H1 (cell line): ENCODE data around the gene PCDHGB5. TPM values are rescaled to one million over a fixed set of nuclear protein-coding genes. Genes with fewer than 3 reads are reported as not detected.

Source experiments
- CTCF ChIA-PET: fragments of 300-600 bp; sonication (Branson Sonifier 250); formaldehyde crosslinking; loops from one replicate; lab custom pipeline; 2021; ENCODE audit not compliant: partially characterized antibody; lab: Charles Lee
- POLR2A ChIA-PET: fragments of 300-600 bp; sonication (Branson Sonifier 250); formaldehyde crosslinking; loops from one replicate; lab custom pipeline; 2021; ENCODE audit warnings: inconsistent platforms; ENCODE audit not compliant: partially characterized antibody; lab: Charles Lee
- DNase-seq, 2 experiments: peaks; one replicate each; pipeline versions ENCODE4 v3.0.0 to v3.0.0-alpha.2; 2010 to 2022; ENCODE audit warnings: low spot score in 2 of 2, low read depth in 1 of 2, mixed read lengths in 1 of 2
- FAIRE-seq: peaks from 2 replicates; lab custom pipeline; 2011; peaks lifted over from hg19 to GRCh38; lab: Jason Lieb, UNC
- H2AFZ ChIP-seq: 2 replicates; pipeline ENCODE4 v1.8.1; 2012; ENCODE audit warnings: low read length, inconsistent platforms
- H2AK5ac ChIP-seq: 2 replicates; pipeline ENCODE4 v1.6.1; 2013; ENCODE audit warnings: low read depth, low read length
- H2BK120ac ChIP-seq: replicated peaks from 2 replicates; pipeline ENCODE3; 2013; ENCODE audit warnings: low read depth, low read length, inconsistent platforms
- H2BK12ac ChIP-seq: 2 replicates; pipeline ENCODE4 v1.6.1; 2013; ENCODE audit warnings: low read depth, low read length
- H2BK15ac ChIP-seq: 2 replicates; pipeline ENCODE4 v1.6.1; 2013; ENCODE audit warnings: low read length
- H2BK20ac ChIP-seq: 2 replicates; pipeline ENCODE4 v1.6.1; 2013; ENCODE audit warnings: low read length
- H2BK5ac ChIP-seq: 2 replicates; pipeline ENCODE4 v1.6.1; 2013; ENCODE audit warnings: low read depth, low read length
- H3K14ac ChIP-seq: 2 replicates; pipeline ENCODE4 v1.6.1; 2013; ENCODE audit warnings: inconsistent platforms; ENCODE audit not compliant: insufficient read length
- H3K18ac ChIP-seq: 2 replicates; pipeline ENCODE4 v1.6.1; 2013; ENCODE audit warnings: low read length; ENCODE audit errors: extremely low read depth
- H3K23ac ChIP-seq: 2 replicates; pipeline ENCODE4 v1.6.1; 2013; ENCODE audit warnings: inconsistent platforms; ENCODE audit not compliant: insufficient read length
- H3K23me2 ChIP-seq: 2 replicates; pipeline ENCODE4 v1.6.1; 2013; ENCODE audit warnings: low read depth, low read length
- H3K27ac ChIP-seq: 2 replicates; pipeline ENCODE4 v1.6.1; 2011; ENCODE audit warnings: low read depth, low read length, inconsistent platforms
- H3K27me3 ChIP-seq, 4 experiments: replicated peaks in 1 of 4; 1 replicate in 1 of 4; 2 replicates in 3 of 4; pipeline versions ENCODE4 v1.6.1 to v1.8.1; 2011 to 2013; ENCODE audit warnings: low read length in 3 of 4, mild to moderate bottlenecking in 3 of 4, inconsistent platforms in 2 of 4, mixed read lengths in 2 of 4, moderate library complexity in 1 of 4; ENCODE audit not compliant: control insufficient read depth in 3 of 4, insufficient read depth in 3 of 4; ENCODE audit errors: extremely low read depth in 1 of 4
- H3K36me3 ChIP-seq, 4 experiments: 2 replicates each; pipeline versions ENCODE4 v1.6.1 to v1.8.1; 2011 to 2013; ENCODE audit warnings: mild to moderate bottlenecking in 4 of 4, low read length in 3 of 4, moderate library complexity in 2 of 4, control low read depth in 1 of 4, inconsistent platforms in 1 of 4; ENCODE audit not compliant: insufficient read depth in 4 of 4, control insufficient read depth in 2 of 4
- H3K4ac ChIP-seq: replicated peaks from 2 replicates; pipeline ENCODE3; 2013; ENCODE audit warnings: low read length, low read depth, mixed read lengths, inconsistent platforms; ENCODE audit not compliant: insufficient read length
- H3K4me1 ChIP-seq, 4 experiments: replicated peaks in 1 of 4; 1 replicate in 1 of 4; 2 replicates in 3 of 4; pipeline versions ENCODE4 v1.6.1 to v1.8.1; 2011 to 2013; ENCODE audit warnings: low read length in 3 of 4, inconsistent platforms in 2 of 4, mixed read lengths in 1 of 4; ENCODE audit not compliant: insufficient read depth in 4 of 4, control insufficient read depth in 3 of 4
- H3K4me2 ChIP-seq, 2 experiments: 2 replicates each; pipeline versions ENCODE4 v1.6.1 to v1.8.1; 2011 to 2013; ENCODE audit warnings: low read depth in 2 of 2, low read length in 2 of 2, control low read depth in 1 of 2, inconsistent platforms in 1 of 2, mild to moderate bottlenecking in 1 of 2; ENCODE audit not compliant: insufficient read depth in 1 of 2
- H3K4me3 ChIP-seq, 4 experiments: fragments of 200-600, 300-600 bp in 1 of 4; sonication (generic), shearing (Covaris generic), sonication (Bioruptor Twin) in 1 of 4; 2 replicates each; pipeline versions ENCODE4 v1.5.1 to v1.8.1; 2011 to 2016; ENCODE audit warnings: low read length in 4 of 4, low read depth in 3 of 4, control low read depth in 2 of 4, inconsistent platforms in 2 of 4, mild to moderate bottlenecking in 2 of 4, mixed read lengths in 1 of 4, moderate library complexity in 1 of 4; ENCODE audit not compliant: insufficient read depth in 2 of 4; ENCODE audit errors: extremely low read depth in 1 of 4
- H3K56ac ChIP-seq: replicated peaks from 2 replicates; pipeline ENCODE3; 2013; ENCODE audit warnings: low read depth, mild to moderate bottlenecking, mixed read lengths, low read length, inconsistent platforms; ENCODE audit not compliant: insufficient read length
- H3K79me1 ChIP-seq: 2 replicates; pipeline ENCODE4 v1.6.1; 2013; ENCODE audit warnings: low read depth, low read length, control low read depth
- H3K79me2 ChIP-seq, 2 experiments: 2 replicates each; pipeline versions ENCODE4 v1.6.1 to v1.8.1; 2012 to 2013; ENCODE audit warnings: low read length in 2 of 2, mild to moderate bottlenecking in 2 of 2, inconsistent platforms in 1 of 2; ENCODE audit not compliant: insufficient read depth in 2 of 2, control insufficient read depth in 1 of 2
- H3K9ac ChIP-seq, 4 experiments: replicated peaks in 1 of 4; 1 replicate in 1 of 4; 2 replicates in 3 of 4; pipeline versions ENCODE4 v1.6.1 to v1.8.1; 2011 to 2013; ENCODE audit warnings: low read depth in 3 of 4, low read length in 3 of 4, control low read depth in 2 of 4, mild to moderate bottlenecking in 2 of 4, moderate library complexity in 2 of 4, inconsistent platforms in 1 of 4; ENCODE audit errors: extremely low read depth in 1 of 4
- H3K9me3 ChIP-seq, 2 experiments: 2 replicates each; pipeline versions ENCODE4 v1.6.1 to v1.8.1; 2012 to 2013; ENCODE audit warnings: mild to moderate bottlenecking in 2 of 2, moderate library complexity in 2 of 2, control low read depth in 1 of 2, inconsistent platforms in 1 of 2, low read depth in 1 of 2, low read length in 1 of 2, mixed read lengths in 1 of 2; ENCODE audit not compliant: insufficient read depth in 2 of 2
- H4K20me1 ChIP-seq, 2 experiments: replicated peaks in 1 of 2; 2 replicates each; pipeline versions ENCODE3 to v1.8.1; 2011 to 2013; ENCODE audit warnings: inconsistent platforms in 2 of 2, low read length in 2 of 2, mild to moderate bottlenecking in 1 of 2; ENCODE audit not compliant: insufficient read depth in 2 of 2, control insufficient read depth in 1 of 2
- H4K5ac ChIP-seq: 2 replicates; pipeline ENCODE4 v1.6.1; 2013; ENCODE audit warnings: low read length, low read depth, mixed read lengths, inconsistent platforms; ENCODE audit not compliant: insufficient read length
- H4K8ac ChIP-seq: 2 replicates; pipeline ENCODE4 v1.8.0; 2013; ENCODE audit warnings: mild to moderate bottlenecking, moderate library complexity, low read length, inconsistent platforms; ENCODE audit not compliant: insufficient read depth; ENCODE audit errors: extremely low read depth
- H4K91ac ChIP-seq: replicated peaks from 2 replicates; pipeline ENCODE3; 2013; ENCODE audit warnings: low read length, mixed read lengths, inconsistent platforms; ENCODE audit not compliant: insufficient read length
- CEBPB ChIP-seq: IDR thresholded peaks from 2 replicates; pipeline ENCODE4 v1.6.1; 2012; ENCODE audit warnings: low read depth, low read length
- CTBP2 ChIP-seq: IDR thresholded peaks from 2 replicates; pipeline ENCODE4 v1.7.0; 2011; ENCODE audit warnings: borderline replicate concordance, mild to moderate bottlenecking, moderate library complexity, mixed read lengths, low read length; ENCODE audit not compliant: insufficient read depth, insufficient read length
- SP1 ChIP-seq: IDR thresholded peaks from 2 replicates; pipeline ENCODE4 v1.6.1; 2011; ENCODE audit warnings: low read depth, low read length
- WGBS, 2 experiments: shearing (Covaris generic) in 1 of 2; methylation state at CpG; one replicate each; pipeline versions ENCODE4 v1.1.6 to v1.1.7; 2013 to 2015; ENCODE audit warnings: low lambda C conversion rate in 2 of 2, mixed read lengths in 2 of 2, inconsistent platforms in 1 of 2, low coverage in 1 of 2, missing lambda C conversion rate in 1 of 2; ENCODE audit not compliant: insufficient replicate concordance in 2 of 2, insufficient coverage in 1 of 2, insufficient read length in 1 of 2; ENCODE audit errors: extremely low coverage in 1 of 2, missing lambda C conversion rate in 1 of 2; 5-methylcytosine and 5-hydroxymethylcytosine counted together
- polyA plus RNA-seq, 7 experiments: library from polyadenylated mRNA; depleted of rRNA in 3 of 7; stranded (reverse) in 5 of 7; unstranded in 2 of 7; fragments of >200 nt in 5 of 7; fragments of 200-250 nt in 2 of 7; gene quantifications; 1 replicate in 5 of 7; 2 replicates in 1 of 7; 4 replicates in 1 of 7; pipeline versions ENCODE4 v1.2.1 to v1.2.3, GENCODE V29; 2011 to 2013; ENCODE audit warnings: missing spikeins in 2 of 7, mixed read lengths in 2 of 7
- total RNA-seq: library from RNA; stranded (reverse); fragmentation: NEBNext Ultra II Directional; extraction: Animal tissue kit (Norgen Biotek cat#: 25700); gene quantifications from 2 replicates; pipeline ENCODE4 v1.2.1, GENCODE V29; 2021

PCDHGB5 gene
- total and polyA plus RNA-seq, 2 of the 8 experiments (the other 6 are each of a cell fraction or from before 2014, with no cell fraction given): 1.1 to 2.6 TPM

DNA sequence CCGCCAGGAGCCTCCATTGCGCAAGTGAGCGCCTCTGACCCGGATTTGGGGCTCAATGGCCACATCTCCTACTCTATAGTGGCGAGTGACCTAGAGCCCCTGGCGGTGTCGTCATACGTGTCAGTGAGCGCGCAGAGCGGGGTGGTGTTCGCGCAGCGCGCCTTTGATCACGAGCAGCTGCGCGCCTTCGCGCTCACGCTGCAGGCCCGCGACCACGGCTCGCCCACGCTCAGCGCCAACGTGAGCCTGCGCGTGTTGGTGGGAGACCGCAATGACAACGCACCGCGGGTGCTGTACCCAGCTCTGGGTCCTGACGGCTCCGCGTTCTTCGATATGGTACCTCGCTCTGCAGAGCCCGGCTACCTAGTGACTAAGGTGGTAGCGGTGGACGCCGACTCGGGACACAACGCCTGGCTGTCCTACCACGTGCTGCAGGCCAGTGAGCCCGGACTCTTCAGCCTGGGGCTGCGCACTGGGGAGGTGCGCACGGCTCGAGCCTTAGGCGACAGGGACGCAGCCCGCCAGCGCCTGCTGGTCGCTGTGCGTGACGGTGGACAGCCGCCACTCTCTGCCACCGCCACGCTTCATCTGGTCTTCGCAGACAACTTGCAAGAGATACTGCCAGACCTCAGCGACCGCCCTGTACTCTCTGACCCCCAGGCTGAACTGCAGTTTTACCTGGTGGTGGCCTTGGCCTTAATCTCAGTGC, 12.0 kb downstream of the PCDHGB5 start:
- 95% methylated on average over 62 of the region's 64 CpGs; no CpG with 5 or more reads in 1 of the 2 experiments for WGBS, 2 experiments
- no peaks in the 10 kb centered on the region for H3K79me2 ChIP-seq
- H2BK20ac ChIP-seq: no peak overlapping the region
- peaks cover 0 to 10% (median 6%) of the 10 kb centered on the region in 4 experiments; a peak in 6 of 7 replicates for H3K27me3 ChIP-seq
- DNase-seq (no peak), FAIRE-seq (no peak)
- no peak overlapping the region for H2BK15ac ChIP-seq
- peak overlapping the region; percentile 70; the same call in 1 of the 2 replicates for H2AK5ac ChIP-seq
- H4K8ac ChIP-seq: no peak overlapping the region
- H3K4ac ChIP-seq: no peak overlapping the region
- no peak overlapping the region for H3K9ac ChIP-seq
- H3K23ac ChIP-seq: no peak overlapping the region
- no peak overlapping the region for H3K14ac ChIP-seq
- H3K56ac ChIP-seq: no peak overlapping the region
- H4K20me1 ChIP-seq: peaks cover 0 to 1% of the 10 kb centered on the region in 2 experiments
- ChIA-PET POLR2A (no interaction called here), CTCF (interaction anchor here (0.7 to 23.3 kb wide), 6 partner anchors 9 to 187 kb away, joined by 3 to 1236 read pairs (median 3); partner anchors contain the start of genes PCDHB14 and PCDHGC5)
- no peak overlapping the region for H2AFZ ChIP-seq
- peaks cover 2 to 11% of the 10 kb centered on the region in 2 experiments; a peak in 2 of 4 replicates for H3K9me3 ChIP-seq
- H2BK5ac ChIP-seq: no peak overlapping the region
- H3K23me2 ChIP-seq: peaks cover 2% of the 10 kb centered on the region; the same call in 1 of the 2 replicates
- no peak overlapping the region for H2BK12ac ChIP-seq
- no peak overlapping the region for H3K4me2 ChIP-seq
- no peaks in the 10 kb centered on the region for H3K4me1 ChIP-seq
- H4K5ac ChIP-seq: no peak overlapping the region
- peaks cover 0 to 3% (median 0%) of the 10 kb centered on the region in 4 experiments; a peak in 1 of 8 replicates for H3K36me3 ChIP-seq
- H3K79me1 ChIP-seq: no peaks in the 10 kb centered on the region
- no peak overlapping the region for H3K27ac ChIP-seq
- no peak overlapping the region for H3K4me3 ChIP-seq
- TF ChIP-seq CEBPB: 0 out of 2 replicates have a peak, but pooled peaks have one; percentile 34
- no peak for TF ChIP-seq CTBP2
- TF ChIP-seq SP1: no peak
- H2BK120ac ChIP-seq: no peak overlapping the region
- no peak overlapping the region for H3K18ac ChIP-seq
- no peak overlapping the region for H4K91ac ChIP-seq
